GM18502 (cell line): ENCODE data around the gene DNMT1.

ENCODE experiments used
- ATAC-seq: cut with Tn5 transposase; IDR thresholded peaks from one replicate; pipeline ENCODE4 v1.9.1; 2021; ENCODE audit warnings: mild to moderate bottlenecking; ENCODE audit not compliant: unreplicated experiment, poor library complexity

Gene DNMT1

DNA sequence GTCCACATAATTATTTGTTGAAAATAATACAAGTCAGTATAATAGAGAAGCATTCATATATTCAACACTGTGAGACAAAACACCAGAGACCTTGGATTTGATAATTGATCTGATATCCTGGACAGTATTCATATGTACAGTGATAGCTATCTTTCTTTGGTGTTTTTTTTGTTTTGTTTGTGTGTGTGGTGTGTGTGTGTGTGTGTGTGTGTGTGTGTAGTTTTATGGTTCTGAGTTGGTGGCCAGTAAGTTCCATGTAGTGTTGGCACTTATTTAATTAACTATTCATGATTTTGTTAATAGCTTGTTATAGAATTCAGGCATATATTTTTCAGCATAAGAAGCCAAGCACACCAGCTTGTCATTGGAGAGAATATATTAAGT lies 90.6 kb downstream of the DNMT1 start:
- no peak for ATAC-seq

DNA sequence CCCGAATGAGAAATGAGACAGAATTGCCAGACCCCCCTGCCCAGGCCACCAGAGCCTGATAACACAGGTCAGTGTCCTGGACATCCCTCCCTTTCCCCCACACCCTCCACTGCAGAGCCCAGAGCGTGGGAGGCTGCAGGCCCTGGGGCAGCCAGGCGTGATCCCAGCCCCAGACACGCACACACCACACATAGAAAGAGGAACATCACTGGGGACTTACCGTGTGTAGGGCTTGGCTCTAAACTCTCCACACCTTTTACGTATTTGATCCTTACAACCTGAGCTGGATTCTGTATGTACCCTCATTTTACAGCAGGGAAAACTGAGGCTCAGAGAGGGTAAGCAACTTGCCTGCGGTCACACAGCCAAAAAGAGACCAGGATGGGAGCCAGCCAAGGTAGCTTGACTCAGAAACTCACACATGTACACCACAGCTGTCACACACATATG lies 91.9 kb downstream of the DNMT1 start:
- peak; percentile 35 for ATAC-seq

DNA sequence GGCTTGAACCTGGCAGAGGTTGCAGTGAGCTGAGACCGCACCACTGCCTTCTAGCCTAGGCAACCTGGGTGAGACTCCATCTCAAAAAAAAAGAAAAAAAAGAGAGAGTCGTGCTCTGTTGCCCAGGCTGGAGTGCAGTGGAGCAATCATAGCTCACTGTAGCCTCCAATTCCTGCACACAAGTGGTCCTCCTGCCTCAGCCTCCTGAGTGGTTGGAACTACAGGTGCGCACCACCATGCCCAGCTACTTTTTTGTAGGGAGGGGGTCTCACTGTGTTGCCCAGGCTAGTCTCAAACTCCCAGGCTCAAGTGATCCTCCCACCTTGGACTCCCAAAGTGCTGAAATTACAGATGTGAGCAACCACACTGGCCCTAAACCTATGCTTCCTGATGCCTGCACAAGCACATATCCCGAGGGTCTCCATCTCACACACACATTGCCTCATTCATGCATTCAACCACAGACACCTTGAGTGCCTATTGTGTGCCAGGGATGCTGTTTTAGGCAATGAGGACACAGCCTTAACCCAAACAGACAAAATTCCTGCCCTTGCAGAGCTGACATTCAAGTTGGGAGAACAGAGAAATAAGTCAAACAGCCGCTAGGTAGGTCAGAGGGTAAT lies 94.5 kb downstream of the DNMT1 start:
- ATAC-seq: no peak

DNA sequence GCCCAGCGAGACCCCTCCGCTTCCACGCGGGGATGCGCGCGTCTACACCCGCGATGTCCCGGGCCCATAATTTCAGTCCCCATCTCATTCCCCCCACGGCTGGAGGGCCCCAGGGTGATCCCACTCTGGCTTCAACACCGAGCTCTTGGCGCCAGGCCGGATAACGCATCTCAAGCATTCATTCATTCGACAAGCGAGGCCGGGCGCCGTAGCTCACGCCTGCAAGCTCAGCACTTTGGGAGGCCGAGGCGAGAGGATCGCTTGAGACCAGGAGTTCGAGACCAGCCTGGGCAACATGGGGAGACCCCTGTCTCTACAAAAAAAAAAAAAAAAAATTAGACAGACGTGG lies 98.2 kb downstream of the DNMT1 start:
- ATAC-seq: peak; percentile 11

DNA sequence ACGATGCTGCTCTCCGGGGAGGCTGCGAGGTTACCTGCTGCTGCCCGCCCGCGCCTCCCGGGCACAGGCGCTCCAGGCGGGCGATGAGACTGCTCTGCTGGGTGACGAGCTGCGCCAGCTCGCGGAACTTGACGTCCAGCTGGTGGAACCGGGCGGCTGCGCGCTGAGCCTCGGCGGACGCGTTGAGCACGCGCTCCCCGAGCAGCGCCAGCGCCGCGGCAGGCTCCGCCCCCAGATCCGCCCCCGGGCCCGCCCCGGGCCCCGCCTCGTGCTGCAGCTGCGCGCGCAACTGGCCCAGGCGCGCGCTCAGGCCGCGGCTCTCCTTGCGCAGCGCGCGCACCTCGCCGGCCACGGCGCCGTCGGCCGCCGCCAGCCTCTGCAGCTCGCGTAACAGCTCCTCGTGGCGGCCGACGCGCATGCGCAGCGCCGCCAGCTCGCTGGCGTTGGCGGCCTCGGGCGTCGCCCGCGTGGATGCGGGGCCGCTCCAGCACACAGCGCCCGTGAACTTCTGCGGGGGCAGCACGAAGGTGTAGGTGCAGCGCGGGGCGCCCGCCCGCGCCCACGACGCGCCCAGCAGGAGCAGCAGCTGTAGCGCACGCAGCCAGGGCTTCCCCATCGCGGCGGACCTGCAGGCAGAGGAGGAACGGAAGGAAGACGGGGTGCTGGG lies 98.7 kb downstream of the DNMT1 start:
- ATAC-seq: peak; percentile 74

DNA sequence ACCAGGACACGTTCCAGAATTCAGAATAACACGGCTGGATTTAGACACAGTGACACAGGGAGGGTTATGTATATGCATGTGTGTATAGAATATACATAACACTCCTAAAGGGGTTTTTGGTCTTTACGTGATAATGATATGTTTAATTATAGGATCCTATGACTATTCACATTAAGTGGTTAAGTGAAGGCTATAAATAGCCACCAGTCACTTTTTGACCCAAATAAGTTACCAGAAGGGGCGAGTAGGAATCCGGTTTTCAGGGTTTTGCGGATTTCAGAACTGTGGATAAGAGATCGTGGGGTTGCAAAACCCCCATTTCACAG lies 99.2 kb downstream of the DNMT1 start:
- ATAC-seq: no peak

DNA sequence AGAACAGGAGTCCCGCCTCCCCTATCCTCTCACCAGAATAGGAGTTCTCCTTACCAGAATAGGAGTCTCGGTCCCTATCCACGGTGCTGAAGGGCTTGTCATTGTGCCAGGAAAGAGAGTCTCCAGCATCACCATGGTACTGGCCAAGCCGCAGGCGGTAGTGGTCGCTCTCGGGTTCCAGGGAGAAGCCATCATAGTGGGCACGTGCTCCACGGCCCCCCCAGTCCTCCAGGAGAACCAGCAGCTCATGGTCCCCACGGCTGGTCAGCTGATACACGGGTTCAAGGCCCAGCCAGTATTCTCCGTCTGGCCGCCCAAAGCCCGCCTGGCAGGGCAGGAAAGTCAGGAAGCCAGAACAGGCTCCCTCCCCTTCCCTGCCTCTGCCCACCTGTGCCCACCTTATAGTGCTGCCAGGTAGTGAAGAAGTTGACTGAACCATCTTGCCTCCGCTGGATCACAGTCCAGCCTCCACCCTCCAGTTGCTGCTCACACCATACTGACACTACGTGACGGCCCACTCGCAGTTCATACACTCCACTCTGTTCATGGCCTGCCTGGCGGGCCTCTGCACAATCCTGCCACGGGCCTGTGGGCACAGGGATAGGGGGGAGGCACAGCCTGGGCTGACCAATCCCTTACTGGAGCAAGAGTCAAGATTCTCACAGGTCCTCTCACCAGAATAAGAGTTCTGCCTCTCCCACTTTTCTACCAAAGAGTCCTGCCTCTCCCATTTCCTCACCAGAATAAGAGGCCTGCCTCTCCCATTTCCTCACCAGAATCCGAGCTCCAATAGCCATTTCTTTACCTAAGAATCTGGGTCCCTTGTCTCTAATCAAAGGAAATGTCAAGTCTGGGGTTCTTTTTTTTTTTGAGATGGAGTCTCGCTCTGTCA lies 101.2 kb downstream of the DNMT1 start:
- no peak for ATAC-seq

DNA sequence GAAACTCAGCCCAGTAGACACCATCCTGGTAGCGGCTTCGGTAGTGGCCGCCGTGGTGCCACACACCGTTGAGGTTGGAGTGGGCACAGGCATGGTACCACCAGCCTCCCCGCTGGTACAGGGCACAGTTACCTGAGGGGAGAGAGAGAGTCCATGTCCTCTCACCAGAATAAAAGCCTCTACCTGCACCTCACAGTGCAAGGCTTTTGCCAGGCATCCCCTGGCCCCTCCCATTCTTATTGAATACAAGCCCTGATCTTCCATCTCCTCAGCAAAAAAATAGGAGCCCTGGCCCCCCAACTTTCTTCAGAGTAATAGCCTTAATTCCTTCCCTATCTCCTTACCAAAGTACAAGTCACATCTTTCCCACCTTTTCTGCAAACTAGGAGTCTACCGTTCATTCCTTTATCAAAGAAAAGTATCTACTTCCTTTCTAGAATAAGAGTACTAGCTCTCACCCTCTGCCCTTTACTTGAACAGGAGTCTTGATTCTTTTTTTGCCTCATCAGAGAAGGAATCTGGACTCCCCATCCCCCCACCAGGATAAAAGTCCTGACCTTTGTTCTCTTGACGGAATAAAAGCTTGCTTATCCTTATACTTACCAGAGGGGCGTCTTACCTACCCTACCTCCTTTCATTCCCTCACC lies 102.0 kb downstream of the DNMT1 start:
- no peak for ATAC-seq

DNA sequence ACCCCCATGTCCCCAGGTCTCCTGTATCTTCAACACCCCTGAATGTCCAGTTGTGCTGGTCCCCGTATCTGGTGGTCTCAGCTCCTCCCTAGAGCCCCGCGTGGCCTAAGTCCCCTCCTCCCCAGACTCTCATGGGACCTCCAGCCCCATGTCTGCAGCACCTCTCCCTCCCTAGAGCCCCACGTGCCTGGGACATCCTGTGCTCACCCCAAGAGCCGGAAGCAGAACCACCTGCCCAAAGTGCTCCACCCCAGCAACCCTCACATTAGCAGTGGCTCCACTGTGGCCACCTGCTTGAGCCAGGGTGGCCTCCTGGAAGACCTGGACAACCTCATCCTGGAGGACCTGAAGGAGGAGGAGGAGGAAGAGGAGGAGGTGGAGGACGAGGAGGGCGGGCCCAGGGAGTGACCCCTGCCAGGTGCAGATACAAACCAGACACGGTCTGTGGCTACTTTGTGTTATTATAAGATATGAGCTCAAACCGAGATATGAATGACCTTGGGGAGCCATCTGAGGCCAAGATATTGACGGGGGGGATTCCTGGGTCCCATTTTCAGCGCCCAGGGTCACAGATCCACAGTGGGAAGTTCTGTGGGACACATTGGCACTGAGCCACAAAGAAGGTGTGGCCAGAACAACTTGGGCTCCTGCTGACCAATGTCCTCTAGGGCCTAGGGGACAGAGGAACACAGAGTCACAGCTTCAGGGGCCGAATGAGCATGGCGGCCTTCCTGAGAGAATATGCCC lies 102.7 kb downstream of the DNMT1 start:
- no peak for ATAC-seq

DNA sequence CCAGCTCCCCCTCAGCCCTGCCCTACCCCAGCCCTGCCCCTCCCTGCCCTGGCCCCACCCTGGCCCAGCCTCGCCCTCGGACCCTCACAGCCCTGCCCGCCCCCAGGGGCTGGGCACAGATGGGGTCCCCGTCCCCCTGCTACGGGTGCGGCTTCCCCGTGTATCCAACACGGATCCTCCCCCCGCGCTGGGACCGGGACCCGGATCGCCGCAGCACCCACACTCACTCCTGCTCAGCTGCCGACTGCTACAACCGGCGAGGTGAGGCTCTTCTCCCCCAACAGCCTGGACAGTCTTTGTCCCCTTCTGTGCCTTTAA lies 103.4 kb downstream of the DNMT1 start:
- ATAC-seq: no peak

DNA sequence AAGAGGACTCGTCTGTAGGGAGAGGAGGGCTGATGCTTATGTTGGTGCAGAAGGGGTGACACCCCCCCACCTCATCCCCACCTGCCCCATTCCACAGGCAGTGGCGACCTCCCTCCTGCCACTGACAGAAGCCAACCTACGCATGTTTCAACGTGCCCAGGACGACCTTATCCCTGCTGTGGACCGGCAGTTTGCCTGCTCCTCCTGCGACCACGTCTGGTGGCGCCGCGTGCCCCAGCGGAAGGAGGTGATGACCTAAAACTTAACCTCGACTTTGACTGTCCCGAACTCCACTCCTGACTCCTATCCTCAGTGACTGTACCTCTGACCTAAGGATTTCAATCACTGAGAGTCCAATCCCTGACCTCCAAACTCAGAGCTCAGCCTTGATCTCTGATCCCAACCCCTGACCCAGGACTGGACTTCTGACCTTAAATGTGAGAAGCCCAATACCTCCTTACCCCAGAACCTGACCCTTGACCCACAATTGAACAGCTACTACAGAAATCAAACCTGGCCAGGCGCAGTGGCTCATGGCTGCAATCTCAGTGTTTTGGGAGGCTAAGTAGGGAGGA lies 104.9 kb downstream of the DNMT1 start:
- no peak for ATAC-seq

DNA sequence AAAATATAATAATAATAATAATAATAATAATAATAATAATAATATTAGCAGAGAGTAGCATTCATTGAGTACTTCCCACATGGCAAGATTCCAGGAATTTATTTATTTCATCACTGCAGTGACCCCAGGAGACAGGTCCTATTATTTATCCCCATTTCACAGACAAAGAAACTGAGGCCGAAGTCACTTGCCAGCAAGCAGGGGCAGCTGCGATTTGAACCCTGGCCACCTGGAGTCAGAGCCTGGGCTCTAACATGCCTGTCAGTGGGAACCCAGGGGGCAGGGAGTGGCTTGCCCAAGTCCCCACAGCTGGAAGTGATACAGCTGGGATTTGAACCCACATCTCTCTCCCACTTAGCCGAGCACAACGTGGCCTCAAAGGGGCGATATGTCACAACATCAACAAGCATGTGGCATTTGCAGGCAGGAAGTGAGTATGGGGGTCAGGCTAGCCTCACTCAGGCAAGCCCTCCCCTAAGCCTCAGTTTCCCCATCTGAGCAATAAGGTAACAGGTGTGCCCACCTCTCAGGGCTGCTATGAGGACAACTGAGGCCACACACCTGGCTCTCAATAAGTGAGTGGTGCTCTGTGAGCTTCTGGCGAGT lies 105.7 kb downstream of the DNMT1 start:
- ATAC-seq: no peak

DNA sequence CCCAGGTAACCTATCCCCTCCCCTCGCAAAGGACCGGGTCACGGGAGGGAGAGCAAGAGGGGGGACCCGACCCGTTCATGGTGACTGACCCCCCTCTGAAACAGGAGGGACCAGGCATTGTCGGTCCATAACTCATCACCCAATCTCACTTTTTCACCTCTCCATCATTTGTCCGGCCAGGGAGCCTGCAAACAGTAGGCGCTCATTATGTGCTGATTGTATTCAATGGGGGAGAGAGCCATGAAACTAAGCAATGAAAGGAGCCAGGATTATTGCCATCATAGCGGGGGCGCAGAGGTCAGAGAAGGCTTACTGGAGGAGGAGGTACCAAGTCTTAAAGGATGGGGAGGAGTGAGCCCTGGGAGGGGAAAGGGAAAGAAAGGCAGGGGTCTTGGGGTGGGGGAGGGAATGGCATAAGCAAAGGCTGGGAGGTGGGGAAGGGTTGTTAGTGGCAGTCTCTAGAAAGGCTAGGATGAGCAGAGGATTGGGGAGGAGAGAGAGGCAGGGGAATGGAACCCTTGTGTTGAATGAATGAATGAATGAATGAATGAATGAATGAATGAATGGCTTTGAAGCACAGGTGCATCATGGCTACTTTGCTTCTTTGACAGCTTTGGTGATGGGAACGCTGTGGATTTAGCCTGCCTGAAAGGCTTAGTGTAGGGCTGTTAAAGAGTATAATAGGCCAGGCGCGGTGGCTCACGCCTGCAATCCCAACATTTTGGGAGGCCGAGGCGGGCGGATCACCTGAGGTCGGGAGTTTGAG lies 107.3 kb downstream of the DNMT1 start:
- no peak for ATAC-seq

DNA sequence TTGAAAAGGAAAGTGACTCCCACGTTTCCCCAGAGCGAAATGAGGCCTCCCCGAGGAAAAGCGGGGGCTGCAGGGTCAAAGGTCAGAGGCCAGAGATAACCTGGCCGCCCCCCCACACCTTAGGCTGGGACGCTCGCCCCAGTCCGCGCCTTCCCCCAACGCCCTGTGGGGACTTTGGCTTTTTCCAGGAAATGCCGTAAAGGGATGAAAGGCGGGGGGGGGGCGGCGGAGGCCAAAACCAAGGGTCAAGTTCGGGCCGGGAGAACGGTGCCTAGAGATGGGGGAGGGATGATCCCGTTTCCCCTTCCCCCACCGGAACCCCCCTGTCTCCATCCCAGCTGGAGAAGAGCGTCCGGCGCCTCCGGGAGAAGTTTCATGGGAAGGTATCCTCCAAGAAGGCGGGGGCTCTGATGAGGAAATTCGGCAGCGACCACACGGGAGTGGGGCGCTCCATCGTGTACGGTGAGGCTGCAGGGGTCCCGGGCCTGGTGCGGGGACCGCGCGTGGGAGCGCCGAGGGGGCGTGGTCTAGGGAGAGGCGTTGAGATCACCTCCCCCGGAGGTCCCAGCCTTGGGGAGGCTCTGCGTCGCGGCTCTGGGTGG lies 108.1 kb downstream of the DNMT1 start:
- ATAC-seq: peak; percentile 19

DNA sequence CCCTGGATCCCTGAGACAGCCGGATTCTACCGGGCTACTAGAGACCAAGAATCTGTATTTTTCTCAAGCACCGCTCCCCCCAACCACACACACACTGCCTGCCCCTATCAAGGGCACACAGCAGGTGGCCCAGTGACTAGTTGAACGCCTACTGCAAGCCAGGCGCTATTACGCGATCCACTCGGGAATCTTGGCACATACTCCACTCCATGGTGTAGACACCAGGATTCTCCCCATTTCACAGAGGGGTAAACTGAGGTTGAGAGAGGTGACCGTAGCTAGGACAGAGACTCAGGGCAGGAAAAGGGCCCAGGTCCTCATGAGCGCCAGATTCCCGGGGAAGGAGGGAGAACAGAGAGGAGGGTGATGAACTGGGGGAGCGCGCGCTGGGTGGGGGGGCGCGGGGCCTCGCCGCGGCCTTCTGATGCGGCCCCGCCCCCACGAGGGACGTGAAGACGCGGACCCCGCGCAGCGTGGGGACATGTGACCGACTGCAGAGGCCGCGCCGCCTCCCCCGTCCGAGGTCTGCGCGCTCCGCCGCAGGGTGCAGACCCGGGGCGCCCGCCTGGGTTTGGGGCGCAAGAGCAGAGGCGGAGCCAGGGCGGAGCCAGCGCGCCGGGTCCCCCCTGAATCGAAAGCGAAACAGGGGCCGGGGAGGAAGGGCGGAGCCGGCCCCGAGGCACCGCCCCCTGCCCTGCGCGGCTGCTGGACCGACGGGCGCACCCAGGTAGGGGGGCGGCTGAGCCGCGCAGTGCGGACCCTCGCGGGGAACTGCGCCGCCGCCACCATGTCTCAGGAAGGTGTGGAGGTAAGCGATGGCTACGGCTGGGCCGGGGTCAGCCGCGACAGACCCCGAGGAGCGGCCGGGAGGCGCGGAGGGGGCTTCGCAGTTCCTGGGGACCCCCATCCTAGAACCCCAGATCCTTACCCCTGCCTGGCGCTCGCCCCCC lies 108.8 kb downstream of the DNMT1 start, which contains the start of gene SHFL:
TSS of gene SHFL (plus strand) at position 677 of the 950 bp plus-strand sequence. CDS start at position 788, 111 bp downstream.
- ATAC-seq: peak; percentile 85

DNA sequence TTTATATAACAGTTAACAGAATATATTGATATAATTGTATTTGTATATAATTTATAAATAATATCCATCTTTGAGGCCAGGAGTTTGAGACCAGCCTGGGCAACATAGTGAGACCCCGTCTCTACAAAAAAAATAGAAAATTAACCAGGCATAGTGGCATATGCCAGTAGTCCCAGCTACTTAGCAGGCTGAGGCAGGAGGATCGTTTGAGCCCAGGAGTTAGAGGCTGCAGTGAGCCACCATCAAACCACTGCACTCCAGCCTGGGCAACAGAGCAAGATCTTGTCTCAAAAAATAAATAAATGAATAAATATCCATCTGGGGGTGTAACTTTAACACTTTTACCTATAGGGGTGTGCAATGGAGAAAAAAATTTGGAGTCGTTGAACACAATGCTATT lies 110.0 kb downstream of the DNMT1 start:
- no peak for ATAC-seq

DNA sequence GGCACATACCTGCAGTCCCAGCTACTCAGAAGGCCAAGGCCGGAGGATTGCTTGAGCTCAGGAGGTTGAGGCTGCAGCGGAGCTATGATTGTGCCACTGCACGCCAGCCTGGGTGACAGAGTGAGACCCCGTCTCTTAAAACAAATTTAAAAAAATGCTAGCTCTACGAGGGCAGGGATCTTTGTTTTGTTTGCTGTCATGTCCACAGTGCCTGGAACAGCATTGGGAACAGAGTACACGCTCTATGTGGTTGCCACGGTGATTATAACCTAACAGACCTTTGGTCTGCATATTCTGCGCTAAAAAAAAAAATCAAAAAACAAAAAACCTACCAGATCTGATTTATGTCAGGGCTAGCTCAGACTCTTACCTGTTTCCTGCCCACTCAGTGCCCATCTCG lies 110.8 kb downstream of the DNMT1 start:
- ATAC-seq: no peak
